ENCODE results near the gene PRTG. TPM values are rescaled to one million over a fixed set of nuclear protein-coding genes. Genes with fewer than 3 reads are reported as not detected.
A peak's percentile ranks its signal among the peaks of the same experiment; 100 is the strongest.

PRTG gene
- total and polyA plus RNA-seq, 9 of the 15 experiments (the other 6 are each of a cell fraction or from before 2014, with no cell fraction given), result under 0.01 to 0.14 (median 0.06) TPM; not detected in 1

- H3K27me3 ChIP-seq (ENCODE audit: control insufficient read depth in 2 of 2, insufficient read depth in 2 of 2, low read length in 2 of 2), result peaks cover 33 to 42% of the 10 kb centered on the region in 2 experiments
- in situ Hi-C loops (cut with MboI), result no loop called here
- H3K9me3 ChIP-seq (replicated peaks; ENCODE audit: control insufficient read depth, insufficient read depth, low read depth, low read length), result no peaks in the 10 kb centered on the region
- peak overlapping the region; percentile 40 for H3K4me2 ChIP-seq (ENCODE audit: insufficient read depth, low read length)
- intact Hi-C loops (cut with micrococcal nuclease), result no loop called here
- DNase-seq (ENCODE audit: extremely low read depth in 1 of 4, low spot score in 3 of 4), result peak in 1 of 4 experiments; percentile 5
- peak overlapping the region in 1 of 2 experiments; percentile 77; a peak in 2 of 4 replicates for H3K9ac ChIP-seq (ENCODE audit: insufficient read depth in 1 of 2, low read depth in 2 of 2, low read length in 2 of 2)
- ATAC-seq, result no peak
- no peak for FAIRE-seq
- 0 out of 2 replicates have a peak overlapping the region, but pooled peaks have one; percentile 61 for H2AFZ ChIP-seq (ENCODE audit: low read depth, low read length)
- peak overlapping the region; percentile 32; the same call in 1 of the 2 replicates for H3K4me3 ChIP-seq
- WGBS (ENCODE audit: insufficient coverage, low coverage, missing lambda C conversion rate), result 8% methylated on average over 28 of the region's 34 CpGs
- no peaks in the 10 kb centered on the region for H4K20me1 ChIP-seq (replicated peaks; ENCODE audit: control insufficient read depth, insufficient read depth, low read length)
- H3K27ac ChIP-seq (ENCODE audit: extremely low read depth, low read depth, low read length), result no peak overlapping the region
- CTCF ChIA-PET (ENCODE audit: low intra/inter-chr PET ratio), result no interaction called here
- BruUV-seq (replicated peaks), result no TSS peak
- no peaks in the 10 kb centered on the region for H3K9me1 ChIP-seq (ENCODE audit: control insufficient read depth, insufficient read depth, low read length)
- no peaks in the 10 kb centered on the region for H3K36me3 ChIP-seq (ENCODE audit: control insufficient read depth, insufficient read depth, low read length)
- no peaks in the 10 kb centered on the region for H3K79me2 ChIP-seq (ENCODE audit: control insufficient read depth, insufficient read depth, low read length)
- peaks cover 4 to 13% of the 10 kb centered on the region in 2 experiments; a peak in 4 of 5 replicates for H3K4me1 ChIP-seq (replicated peaks in 1 of 2; ENCODE audit: control insufficient read depth in 2 of 2, insufficient read depth in 2 of 2, low read length in 2 of 2)
- POLR2A ChIA-PET, result no interaction called here
- no peak for TF ChIP-seq ZFP91 (CRISPR knock-in tag; IDR thresholded peaks at IDR 0.05)
- no peak for TF ChIP-seq PATZ1 (CRISPR knock-in tag; IDR thresholded peaks at IDR 0.05; ENCODE audit: borderline replicate concordance)
- peak; percentile 25; the same call in 1 of the 2 replicates for TF ChIP-seq RNF2 (IDR thresholded peaks at IDR 0.05)
- TF ChIP-seq EZH2 (IDR thresholded peaks at IDR 0.05; ENCODE audit: borderline replicate concordance, low read depth, low read length), result 0 out of 2 replicates have a peak, but pooled peaks have one; percentile 46
- no peak for TF ChIP-seq MXD1 (CRISPR knock-in tag; IDR thresholded peaks at IDR 0.05; ENCODE audit: borderline replicate concordance, poor library complexity, severe bottlenecking)
- TF ChIP-seq SRSF9 (IDR thresholded peaks at IDR 0.05; ENCODE audit: borderline replicate concordance, low read depth, low read length), result no peak
- no peak for TF ChIP-seq ZNF830 (CRISPR knock-in tag; IDR thresholded peaks at IDR 0.05)
- peak; percentile 23 to 57; a peak in 1 of 4 replicates for TF ChIP-seq MNT (conservative IDR thresholded peaks at IDR 0.05)
- no peak for TF ChIP-seq HNRNPLL (IDR thresholded peaks at IDR 0.05; ENCODE audit: low read depth, low read length, poor library complexity, severe bottlenecking)
Measured at GRCh38 chr15:55741833-55742497, 987 bp downstream of the PRTG start.

Measured in K562 (cell line).